Esophagus muscularis mucosa (tissue), 4 donors: ENCODE data around the gene TEX13D. TPM values are rescaled to one million over a fixed set of nuclear protein-coding genes. Genes with fewer than 3 reads are reported as not detected.

Experiments
- DNase-seq: peaks from one replicate; pipeline ENCODE4 v3.0.0-alpha.2; 2017; ENCODE audit errors: extremely low spot score
- H3K27ac ChIP-seq, 4 donors: fragments of 200-600 bp; sonication (generic); replicated peaks in 1 of 4; 1 replicate in 3 of 4; 2 replicates in 1 of 4; pipeline ENCODE4 v1.5.1; 2016 to 2019; ENCODE audit warnings: mild to moderate bottlenecking in 1 of 4
- H3K27me3 ChIP-seq, 4 donors: fragments of 200-600 bp; sonication (generic); one replicate each; pipeline versions ENCODE4 v1.5.1 to v1.6.0; 2016 to 2019
- H3K36me3 ChIP-seq, 4 donors: fragments of 200-600 bp; sonication (generic); one replicate each; pipeline ENCODE4 v1.5.1; 2016 to 2019
- H3K4me1 ChIP-seq, 4 donors: fragments of 200-600 bp; sonication (generic); one replicate each; pipeline ENCODE4 v1.5.1; 2016 to 2019
- H3K4me3 ChIP-seq, 4 donors: fragments of 200-600 bp; sonication (generic); 1 replicate in 2 of 4; 2 replicates in 2 of 4; pipeline ENCODE4 v1.5.1; 2016 to 2019; ENCODE audit warnings: mild to moderate bottlenecking in 4 of 4, moderate library complexity in 1 of 4
- H3K9me3 ChIP-seq, 4 donors: fragments of 200-600 bp; sonication (generic); 1 replicate in 3 of 4; 2 replicates in 1 of 4; pipeline ENCODE4 v1.5.1; 2016 to 2019
- CTCF ChIP-seq, 3 experiments: fragments of 200-600 bp in 2 of 3; fragments of 450-650 bp in 1 of 3; sonication (generic) in 2 of 3; IDR thresholded peaks; one replicate each; pipeline ENCODE4 v1.5.1; 2017 to 2019; ENCODE audit warnings: antibody characterized with exemption in 3 of 3, mild to moderate bottlenecking in 2 of 3, moderate library complexity in 1 of 3
- EP300 ChIP-seq: sonication (generic); formaldehyde crosslinking; IDR thresholded peaks from one replicate; pipeline ENCODE4 v1.6.1; 2017; ENCODE audit warnings: antibody characterized with exemption
- POLR2A ChIP-seq: fragments of 450-650 bp; IDR thresholded peaks from one replicate; pipeline ENCODE4 v1.6.1; 2017; ENCODE audit warnings: antibody characterized with exemption, moderate library complexity, mild to moderate bottlenecking, low read depth
- POLR2AphosphoS5 ChIP-seq, 2 donors: sonication (generic); formaldehyde crosslinking; IDR thresholded peaks; one replicate each; pipeline ENCODE4 v1.6.1; 2017; ENCODE audit warnings: antibody characterized with exemption in 2 of 2
- WGBS: methylation state at CpG from one replicate; pipeline ENCODE4 v1.1.5; 2018; 5-methylcytosine and 5-hydroxymethylcytosine counted together
- intact Hi-C: fragments of 100-400 bp; cut with DNase I; formaldehyde crosslinking; loops from one replicate; pipeline ENCODE4 v1.15.1; 2023
- total RNA-seq, 4 donors: library from RNA; depleted of rRNA; stranded (reverse); fragments of >200 nt; gene quantifications; one replicate each; pipeline versions ENCODE4 v1.1.0 to v1.2.1, GENCODE V29; 2016

Gene TEX13D
- total RNA-seq, 4 donors from 2014 or later = 0.17 to 0.66 (median 0.37) TPM

GRCh38 chrX:124335598-124335997 lies 3.1 kb downstream of the TEX13D start:
- no peak for TF ChIP-seq POLR2A
- no peak for TF ChIP-seq POLR2AphosphoS5 (IDR thresholded peaks at IDR 0.05)
- TF ChIP-seq EP300 = no peak
- no peaks in the 10 kb centered on the region for H3K4me1 ChIP-seq
- DNase-seq = no peak
- intact Hi-C loops = no loop called here
- no peaks in the 10 kb centered on the region for H3K27me3 ChIP-seq
- no peaks in the 10 kb centered on the region for H3K36me3 ChIP-seq
- H3K9me3 ChIP-seq = no peaks in the 10 kb centered on the region
- H3K4me3 ChIP-seq = no peak overlapping the region
- no peak overlapping the region for H3K27ac ChIP-seq
- WGBS = 37% methylated on average over 1 of the region's 1 CpG

- no peaks in the 10 kb centered on the region for H3K9me3 ChIP-seq
- intact Hi-C loops = no loop called here
- H3K4me1 ChIP-seq = peaks cover 0 to 11% (median 3%) of the 10 kb centered on the region in 4 donors
- no peak for TF ChIP-seq POLR2AphosphoS5 (IDR thresholded peaks at IDR 0.05)
- TF ChIP-seq EP300 = no peak
- TF ChIP-seq POLR2A = no peak
- TF ChIP-seq CTCF (IDR thresholded peaks at IDR 0.05) = no peak
- H3K36me3 ChIP-seq = no peaks in the 10 kb centered on the region
- DNase-seq = no peak
- H3K4me3 ChIP-seq = no peak overlapping the region
- H3K27ac ChIP-seq = no peak overlapping the region
- H3K27me3 ChIP-seq = no peaks in the 10 kb centered on the region
- 50% methylated on average over 1 of the region's 1 CpG for WGBS
Observed at GRCh38 chrX:124337916-124338315, 5.5 kb downstream of the TEX13D start.

- Histone ChIP-seq H3K4me1 (peaks cover 0 to 19% (median 3%) of the 10 kb centered on the region in 4 donors), H3K9me3 (no peaks in the 10 kb centered on the region), H3K36me3 (no peaks in the 10 kb centered on the region), H3K27me3 (no peaks in the 10 kb centered on the region), H3K27ac (no peak overlapping the region), H3K4me3 (no peak overlapping the region)
- intact Hi-C loops = no loop called here
- 83% methylated on average over 6 of the region's 6 CpGs for WGBS
- no peak for DNase-seq
- no peak for TF ChIP-seq CTCF (IDR thresholded peaks at IDR 0.05)
- TF ChIP-seq POLR2A = no peak
- TF ChIP-seq POLR2AphosphoS5 (IDR thresholded peaks at IDR 0.05) = no peak
- TF ChIP-seq EP300 = no peak
Observed at GRCh38 chrX:124338733-124339514, 6.5 kb downstream of the TEX13D start.

- H3K36me3 ChIP-seq = no peaks in the 10 kb centered on the region
- intact Hi-C loops = no loop called here
- no peaks in the 10 kb centered on the region for H3K9me3 ChIP-seq
- DNase-seq = no peak
- peaks cover 0 to 19% (median 3%) of the 10 kb centered on the region in 4 donors for H3K4me1 ChIP-seq
- 54% methylated on average over 7 of the region's 7 CpGs for WGBS
- H3K4me3 ChIP-seq = no peak overlapping the region
- TF ChIP-seq POLR2AphosphoS5 (IDR thresholded peaks at IDR 0.05) (no peak), EP300 (no peak), CTCF (IDR thresholded peaks at IDR 0.05) (no peak), POLR2A (no peak)
- peak overlapping the region in 1 of 4 donors; percentile 33 for H3K27ac ChIP-seq
- no peaks in the 10 kb centered on the region for H3K27me3 ChIP-seq
Observed at GRCh38 chrX:124341396-124342132, 9.1 kb downstream of the TEX13D start.

GRCh38 chrX:124342174-124342867 lies 9.9 kb downstream of the TEX13D start:
- Histone ChIP-seq H3K4me3 (no peak overlapping the region), H3K27ac (peak overlapping the region in 1 of 4 donors; percentile 33)

More at GRCh38 chrX:124342174-124342867, 9.9 kb downstream of the TEX13D start:
- no peaks in the 10 kb centered on the region for H3K9me3 ChIP-seq
- H3K27me3 ChIP-seq = no peaks in the 10 kb centered on the region
- 62% methylated on average over 7 of the region's 7 CpGs for WGBS
- no peak for DNase-seq
- TF ChIP-seq POLR2AphosphoS5 (IDR thresholded peaks at IDR 0.05) (no peak), CTCF (IDR thresholded peaks at IDR 0.05) (no peak), POLR2A (no peak), EP300 (no peak)
- intact Hi-C loops = no loop called here
- H3K4me1 ChIP-seq = peaks cover 0 to 19% (median 3%) of the 10 kb centered on the region in 4 donors
- no peaks in the 10 kb centered on the region for H3K36me3 ChIP-seq
